ENCODE results near the gene SLC30A9.

SLC30A9 gene

DNA sequence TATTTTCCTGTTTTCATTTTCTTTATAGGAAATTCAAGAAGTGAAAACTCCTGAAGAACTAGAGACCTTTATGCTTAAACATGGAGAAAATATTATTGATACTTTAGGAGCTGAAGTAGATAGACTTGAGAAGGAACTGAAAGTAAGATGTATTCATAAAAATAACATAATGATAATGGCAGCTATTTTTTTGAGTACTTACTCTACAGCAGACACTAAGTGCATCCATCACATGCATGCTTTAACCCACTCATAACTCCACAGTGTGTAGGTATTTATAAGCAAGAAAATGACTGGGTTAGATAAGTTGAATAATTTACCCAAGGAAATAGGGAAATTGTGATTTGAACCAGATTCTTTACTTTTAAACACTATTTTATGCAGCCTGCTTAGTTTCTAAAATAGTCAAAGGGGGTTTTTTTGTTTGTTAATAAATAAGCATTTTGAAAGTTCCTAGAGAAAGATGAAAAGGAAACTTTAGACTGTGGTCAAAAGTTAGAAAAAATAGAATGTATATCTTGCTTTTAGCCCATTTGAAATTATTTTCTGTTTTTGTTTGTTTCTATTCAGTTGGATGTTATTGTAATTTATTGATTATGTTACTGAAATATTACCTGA is 88.0 kb downstream of the SLC30A9 start:
- Histone ChIP-seq H3K4me3 (ENCODE audit: low read depth, low read length) (no peak overlapping the region), H3K9me3 (ENCODE audit: control insufficient read depth, insufficient read depth, low read depth, low read length) (no peaks in the 10 kb centered on the region), H3K36me3 (ENCODE audit: control insufficient read depth in 2 of 2, insufficient read depth in 1 of 2, low read length in 2 of 2) (peaks cover 0 to 19% of the 10 kb centered on the region in 2 experiments; a peak in 2 of 3 replicates), H3K4me1 (ENCODE audit: control insufficient read depth, insufficient read depth, low read length) (no peaks in the 10 kb centered on the region), H3K27ac (ENCODE audit: extremely low read depth, low read depth, low read length) (no peak overlapping the region)
- TF ChIP-seq ZEB2 (tag by site-specific recombination; IDR thresholded peaks at IDR 0.05) (no peak), SP2 (tag by site-specific recombination; IDR thresholded peaks at IDR 0.05) (no peak)
- TF ChIP-seq, protein P1, sequence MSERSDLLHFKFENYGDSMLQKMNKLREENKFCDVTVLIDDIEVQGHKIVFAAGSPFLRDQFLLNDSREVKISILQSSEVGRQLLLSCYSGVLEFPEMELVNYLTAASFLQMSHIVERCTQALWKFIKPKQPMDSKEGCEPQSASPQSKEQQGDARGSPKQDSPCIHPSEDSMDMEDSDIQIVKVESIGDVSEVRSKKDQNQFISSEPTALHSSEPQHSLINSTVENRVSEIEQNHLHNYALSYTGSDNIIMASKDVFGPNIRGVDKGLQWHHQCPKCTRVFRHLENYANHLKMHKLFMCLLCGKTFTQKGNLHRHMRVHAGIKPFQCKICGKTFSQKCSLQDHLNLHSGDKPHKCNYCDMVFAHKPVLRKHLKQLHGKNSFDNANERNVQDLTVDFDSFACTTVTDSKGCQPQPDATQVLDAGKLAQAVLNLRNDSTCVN (tag by site-specific recombination; optimal IDR thresholded peaks at IDR 0.05) = no peak
- POLR2A ChIA-PET = no interaction called here
- CTCF ChIA-PET = interaction anchor here (0.7 kb wide), 1 partner anchor 194 kb away, joined by 10 read pairs; no protein-coding TSS in a partner anchor

DNA sequence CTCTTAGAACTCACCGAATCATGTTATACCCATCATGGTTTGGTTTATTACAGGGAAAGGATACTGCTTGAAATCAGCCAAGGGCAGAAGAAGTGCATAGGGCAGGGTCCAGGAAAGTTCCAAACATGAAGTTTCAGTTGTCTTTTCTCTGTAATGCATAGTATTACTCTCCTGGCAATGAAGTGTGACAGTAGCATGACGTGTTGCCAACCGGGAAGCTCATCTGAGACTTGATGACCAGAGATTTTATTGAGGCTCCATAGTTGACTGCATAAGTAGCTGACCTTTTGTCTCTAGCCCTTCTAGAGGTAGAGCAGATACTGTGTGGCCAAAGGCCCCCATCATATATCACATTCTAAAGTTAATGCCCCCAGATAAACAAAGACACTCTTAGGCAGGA is 90.0 kb downstream of the SLC30A9 start:
- Histone ChIP-seq H3K9me3 (ENCODE audit: control insufficient read depth, insufficient read depth, low read depth, low read length) (no peaks in the 10 kb centered on the region), H3K36me3 (ENCODE audit: control insufficient read depth in 2 of 2, insufficient read depth in 1 of 2, low read length in 2 of 2) (peaks cover 0 to 19% of the 10 kb centered on the region in 2 experiments; a peak in 2 of 3 replicates), H3K4me3 (ENCODE audit: low read depth, low read length) (no peak overlapping the region), H3K4me1 (ENCODE audit: control insufficient read depth, insufficient read depth, low read length) (no peaks in the 10 kb centered on the region), H3K27ac (ENCODE audit: extremely low read depth, low read depth, low read length) (no peak overlapping the region)
- TF ChIP-seq ZNF530 (tag by site-specific recombination; IDR thresholded peaks at IDR 0.05; ENCODE audit: low read depth) = no peak
- TF ChIP-seq ZNF184 (tag by site-specific recombination; IDR thresholded peaks at IDR 0.05) = no peak
- TF ChIP-seq ZNF561 (tag by site-specific recombination; IDR thresholded peaks at IDR 0.05; ENCODE audit: borderline replicate concordance) = no peak
- TF ChIP-seq, protein P2, sequence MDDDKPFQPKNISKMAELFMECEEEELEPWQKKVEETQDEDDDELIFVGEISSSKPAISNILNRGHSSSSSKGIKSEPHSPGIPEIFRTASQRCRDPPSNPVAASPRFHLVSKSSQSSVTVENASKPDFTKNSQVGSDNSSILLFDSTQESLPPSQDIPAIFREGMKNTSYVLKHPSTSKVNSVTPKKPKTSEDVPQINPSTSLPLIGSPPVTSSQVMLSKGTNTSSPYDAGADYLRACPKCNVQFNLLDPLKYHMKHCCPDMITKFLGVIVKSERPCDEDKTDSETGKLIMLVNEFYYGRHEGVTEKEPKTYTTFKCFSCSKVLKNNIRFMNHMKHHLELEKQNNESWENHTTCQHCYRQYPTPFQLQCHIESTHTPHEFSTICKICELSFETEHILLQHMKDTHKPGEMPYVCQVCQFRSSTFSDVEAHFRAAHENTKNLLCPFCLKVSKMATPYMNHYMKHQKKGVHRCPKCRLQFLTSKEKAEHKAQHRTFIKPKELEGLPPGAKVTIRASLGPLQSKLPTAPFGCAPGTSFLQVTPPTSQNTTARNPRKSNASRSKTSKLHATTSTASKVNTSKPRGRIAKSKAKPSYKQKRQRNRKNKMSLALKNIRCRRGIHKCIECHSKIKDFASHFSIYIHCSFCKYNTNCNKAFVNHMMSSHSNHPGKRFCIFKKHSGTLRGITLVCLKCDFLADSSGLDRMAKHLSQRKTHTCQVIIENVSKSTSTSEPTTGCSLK (tag by site-specific recombination; IDR thresholded peaks at IDR 0.05) = no peak
- TF ChIP-seq GLIS2 (tag by site-specific recombination; IDR thresholded peaks at IDR 0.05) = no peak
- TF ChIP-seq ZFP37 (tag by site-specific recombination; IDR thresholded peaks at IDR 0.05) = no peak
- TF ChIP-seq ZNF112 (tag by site-specific recombination; IDR thresholded peaks at IDR 0.05) = no peak
- no peak for TF ChIP-seq HOXD13 (CRISPR knock-in tag; IDR thresholded peaks at IDR 0.05; ENCODE audit: borderline replicate concordance)
- TF ChIP-seq KLF9 (tag by site-specific recombination; IDR thresholded peaks at IDR 0.05; ENCODE audit: low read depth) = no peak
- no peak for TF ChIP-seq ZNF837 (tag by site-specific recombination; IDR thresholded peaks at IDR 0.05)
- no peak for TF ChIP-seq SETDB1 (IDR thresholded peaks at IDR 0.05; ENCODE audit: insufficient read length, low read length)
- no peak for TF ChIP-seq ZNF707 (tag by site-specific recombination; IDR thresholded peaks at IDR 0.05)
- TF ChIP-seq, protein P3, sequence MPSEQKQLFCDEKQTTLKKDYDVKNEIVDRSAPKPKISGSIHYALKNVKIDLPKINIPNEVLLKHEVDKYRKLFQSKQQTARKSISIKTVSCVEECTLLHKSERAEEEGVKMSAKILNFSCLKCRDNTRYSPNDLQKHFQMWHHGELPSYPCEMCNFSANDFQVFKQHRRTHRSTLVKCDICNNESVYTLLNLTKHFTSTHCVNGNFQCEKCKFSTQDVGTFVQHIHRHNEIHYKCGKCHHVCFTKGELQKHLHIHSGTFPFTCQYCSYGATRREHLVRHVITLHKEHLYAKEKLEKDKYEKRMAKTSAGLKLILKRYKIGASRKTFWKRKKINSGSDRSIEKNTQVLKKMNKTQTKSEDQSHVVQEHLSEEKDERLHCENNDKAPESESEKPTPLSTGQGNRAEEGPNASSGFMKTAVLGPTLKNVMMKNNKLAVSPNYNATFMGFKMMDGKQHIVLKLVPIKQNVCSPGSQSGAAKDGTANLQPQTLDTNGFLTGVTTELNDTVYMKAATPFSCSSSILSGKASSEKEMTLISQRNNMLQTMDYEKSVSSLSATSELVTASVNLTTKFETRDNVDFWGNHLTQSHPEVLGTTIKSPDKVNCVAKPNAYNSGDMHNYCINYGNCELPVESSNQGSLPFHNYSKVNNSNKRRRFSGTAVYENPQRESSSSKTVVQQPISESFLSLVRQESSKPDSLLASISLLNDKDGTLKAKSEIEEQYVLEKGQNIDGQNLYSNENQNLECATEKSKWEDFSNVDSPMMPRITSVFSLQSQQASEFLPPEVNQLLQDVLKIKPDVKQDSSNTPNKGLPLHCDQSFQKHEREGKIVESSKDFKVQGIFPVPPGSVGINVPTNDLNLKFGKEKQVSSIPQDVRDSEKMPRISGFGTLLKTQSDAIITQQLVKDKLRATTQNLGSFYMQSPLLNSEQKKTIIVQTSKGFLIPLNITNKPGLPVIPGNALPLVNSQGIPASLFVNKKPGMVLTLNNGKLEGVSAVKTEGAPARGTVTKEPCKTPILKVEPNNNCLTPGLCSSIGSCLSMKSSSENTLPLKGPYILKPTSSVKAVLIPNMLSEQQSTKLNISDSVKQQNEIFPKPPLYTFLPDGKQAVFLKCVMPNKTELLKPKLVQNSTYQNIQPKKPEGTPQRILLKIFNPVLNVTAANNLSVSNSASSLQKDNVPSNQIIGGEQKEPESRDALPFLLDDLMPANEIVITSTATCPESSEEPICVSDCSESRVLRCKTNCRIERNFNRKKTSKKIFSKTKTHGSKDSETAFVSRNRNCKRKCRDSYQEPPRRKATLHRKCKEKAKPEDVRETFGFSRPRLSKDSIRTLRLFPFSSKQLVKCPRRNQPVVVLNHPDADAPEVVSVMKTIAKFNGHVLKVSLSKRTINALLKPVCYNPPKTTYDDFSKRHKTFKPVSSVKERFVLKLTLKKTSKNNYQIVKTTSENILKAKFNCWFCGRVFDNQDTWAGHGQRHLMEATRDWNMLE (tag by site-specific recombination; conservative IDR thresholded peaks at IDR 0.05; ENCODE audit: low read depth) = no peak
- ChIA-PET POLR2A (no interaction called here), CTCF (no interaction called here)

Data from HEK293 (cell line).